HG03571 (cell line): ENCODE results near the gene CYBA.
A peak's percentile ranks its signal among the peaks of the same experiment; 100 is the strongest.
"Not testable (repeated sequence)": the region's sequence is repeated elsewhere in the genome, so short reads cannot be mapped to it uniquely, and the experiment has no call there.

Experiments used
- ATAC-seq: cut with Tn5 transposase; IDR thresholded peaks from one replicate; pipeline ENCODE4 v1.9.1; 2021; ENCODE audit not compliant: unreplicated experiment

Gene CYBA

DNA sequence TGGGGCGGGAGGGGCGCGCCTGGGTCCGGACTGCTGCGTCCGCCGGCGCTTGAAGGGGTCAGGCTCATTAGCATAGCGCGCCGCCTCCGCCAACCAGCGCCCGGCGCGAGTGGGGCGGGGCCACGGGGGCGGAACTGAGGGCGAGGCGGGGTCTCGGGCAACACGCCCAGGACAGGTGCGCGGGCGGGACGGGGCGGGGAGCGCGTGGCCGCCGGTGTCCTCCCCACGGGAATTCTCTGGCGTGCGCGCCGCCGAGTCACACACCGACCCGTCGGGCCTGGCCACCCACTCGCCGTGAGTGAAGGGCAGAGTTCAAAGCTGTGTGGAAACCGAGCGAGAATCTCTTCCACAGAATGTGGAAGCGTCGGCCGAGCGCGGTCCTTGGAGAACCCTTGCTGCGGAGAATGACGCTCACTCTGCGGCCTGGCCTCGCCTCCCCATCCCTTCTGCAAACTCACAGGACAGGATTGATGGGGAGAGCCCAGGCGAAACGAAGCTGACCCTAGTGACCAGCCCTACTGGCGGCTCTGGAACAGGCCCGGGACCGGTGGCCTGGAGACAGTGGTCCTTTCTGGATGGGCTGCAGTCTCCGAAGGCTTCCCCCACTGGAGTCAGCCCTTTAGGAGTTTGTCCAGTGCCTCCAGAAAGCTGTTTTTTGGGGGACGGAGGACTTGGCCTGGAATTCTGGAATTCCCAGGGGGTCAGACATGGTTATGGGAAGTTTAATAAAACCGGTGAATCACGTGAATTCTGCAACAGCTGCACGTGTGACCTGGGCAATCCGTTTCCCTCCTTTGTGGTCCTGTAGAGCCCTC, 35.8 kb upstream of the CYBA start, which contains the start of gene SNAI3:
Gene SNAI3 (minus strand): TSS at position 69 of the 815 bp plus-strand sequence. CDS start 101 bp downstream, outside the sequence.
- peak; percentile 54 for ATAC-seq

DNA sequence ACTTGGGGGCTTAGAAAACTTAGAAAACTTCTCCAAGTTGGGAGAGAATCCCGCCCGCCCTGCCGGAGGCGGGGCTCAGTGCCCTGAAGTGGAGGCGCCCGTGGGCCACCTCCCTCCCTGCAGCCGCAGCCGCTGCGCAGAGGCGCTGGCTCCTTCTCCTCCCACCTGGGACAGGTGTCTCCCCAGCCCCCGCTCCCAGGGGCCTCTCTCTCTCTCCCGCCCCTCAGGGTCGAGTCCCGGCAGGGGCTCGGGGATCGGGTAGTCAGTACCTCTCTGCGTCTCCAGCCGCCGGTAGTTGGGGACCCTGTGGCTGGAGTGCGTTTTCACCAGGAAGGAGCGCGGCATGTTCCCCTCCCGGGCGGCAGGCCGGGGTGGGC, 35.2 kb upstream of the CYBA start:
- peak; percentile 4 for ATAC-seq

DNA sequence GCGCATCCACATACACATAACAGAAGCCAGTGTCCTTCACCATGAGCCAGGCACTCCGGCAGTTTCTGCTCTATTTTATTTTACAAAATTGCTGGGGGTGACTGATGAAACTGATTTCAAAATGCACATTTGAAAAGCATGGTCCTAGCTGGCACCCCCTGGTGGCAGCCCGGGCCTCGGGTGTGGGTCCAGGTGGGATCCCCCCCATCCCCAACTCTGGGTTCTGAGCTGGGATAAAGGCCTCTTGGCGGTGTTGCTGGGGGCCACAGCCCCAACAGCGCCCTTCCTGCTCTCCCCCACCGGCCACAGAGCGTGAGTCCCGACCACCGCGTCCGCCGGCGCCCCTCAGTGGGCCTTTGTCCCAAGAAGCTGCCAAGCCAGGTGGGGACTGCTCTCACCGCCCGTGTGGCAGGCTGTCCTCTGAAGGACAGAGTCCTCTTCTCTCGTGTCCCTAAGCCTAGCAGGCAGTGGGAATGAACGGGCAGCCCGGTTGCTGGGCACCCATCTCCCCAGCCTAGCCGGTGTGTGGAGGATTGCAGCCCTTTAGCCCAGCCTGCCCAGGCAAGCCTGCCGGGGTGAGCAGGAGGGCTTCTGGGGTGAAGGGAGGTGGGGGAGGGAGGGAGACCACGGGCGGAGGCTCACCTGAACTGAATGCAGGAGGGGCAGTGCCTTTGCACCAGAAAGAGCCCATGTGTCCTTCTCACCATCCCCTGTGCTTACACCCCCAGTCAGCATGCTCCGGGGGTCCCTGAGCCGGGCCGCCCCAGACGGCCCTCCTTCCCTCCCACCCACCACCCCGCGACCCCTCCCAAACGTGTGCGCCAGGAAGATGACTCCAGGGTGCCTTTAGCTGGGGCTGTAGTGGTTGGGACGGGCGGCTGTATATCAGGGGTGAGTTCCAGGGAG, 34.6 kb upstream of the CYBA start:
- no peak for ATAC-seq

DNA sequence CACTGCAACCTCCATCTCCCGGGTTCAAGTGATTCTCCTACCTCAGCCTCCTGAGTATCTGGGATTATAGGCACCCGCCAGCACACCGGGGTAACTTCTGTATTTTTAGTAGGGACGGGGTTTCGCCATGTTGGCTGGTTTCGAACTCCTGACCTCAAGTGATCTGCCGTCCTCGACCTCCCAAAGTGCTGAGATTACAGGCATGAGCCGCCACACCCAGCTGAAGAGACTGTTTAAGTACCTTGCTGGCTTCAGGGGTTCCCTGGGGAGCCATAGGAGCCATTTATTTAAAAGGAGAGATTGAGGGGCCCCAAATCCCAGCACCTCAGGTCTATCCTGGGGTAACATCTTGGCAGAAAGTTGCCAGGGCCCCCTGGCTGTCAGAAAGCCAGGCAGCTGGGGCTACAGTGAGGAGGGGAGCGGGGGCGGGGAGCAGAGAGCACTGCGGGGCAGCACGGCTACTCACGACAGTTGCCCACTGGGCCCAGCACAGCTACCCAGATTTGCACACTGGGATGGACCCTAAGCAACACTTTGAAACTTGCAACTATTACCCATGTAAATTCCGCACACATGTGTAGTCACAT, 33.8 kb upstream of the CYBA start:
- ATAC-seq, result no peak

DNA sequence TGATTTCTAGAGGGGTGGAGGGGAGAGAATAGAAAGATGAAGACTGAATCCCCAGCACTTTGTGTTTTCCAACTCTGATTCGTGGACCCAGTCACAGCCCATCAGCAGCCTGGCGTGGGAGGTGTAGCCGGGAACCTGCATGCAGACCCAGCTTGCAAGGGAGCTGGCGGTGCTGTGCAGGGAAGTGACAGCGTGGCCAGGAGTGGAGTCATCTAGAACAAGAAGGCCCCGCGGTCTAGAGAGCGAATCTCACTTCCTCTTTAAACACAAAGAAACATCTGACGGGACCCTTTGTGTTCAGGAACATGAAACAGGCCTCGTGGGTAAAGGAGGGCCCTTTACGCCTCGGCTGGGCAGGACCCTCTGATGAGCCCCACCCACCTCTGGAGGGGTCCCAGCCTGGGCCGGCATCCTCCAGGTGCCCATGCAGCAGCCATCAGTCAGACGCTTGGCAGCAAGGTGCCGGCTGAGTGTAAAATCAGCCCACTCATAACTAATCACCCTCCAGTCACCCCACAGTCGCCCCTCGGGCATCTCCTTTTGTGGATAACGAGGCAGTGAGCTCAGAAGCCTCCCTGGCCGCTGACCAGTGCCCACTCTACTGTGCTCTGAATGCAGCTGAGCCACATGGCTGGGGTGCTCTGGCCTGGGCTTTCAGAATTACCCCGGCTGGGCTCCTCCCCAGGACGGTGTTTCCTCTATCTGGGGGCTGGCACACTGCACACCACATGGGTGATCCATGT, 31.0 kb upstream of the CYBA start:
- peak; percentile 65 for ATAC-seq

DNA sequence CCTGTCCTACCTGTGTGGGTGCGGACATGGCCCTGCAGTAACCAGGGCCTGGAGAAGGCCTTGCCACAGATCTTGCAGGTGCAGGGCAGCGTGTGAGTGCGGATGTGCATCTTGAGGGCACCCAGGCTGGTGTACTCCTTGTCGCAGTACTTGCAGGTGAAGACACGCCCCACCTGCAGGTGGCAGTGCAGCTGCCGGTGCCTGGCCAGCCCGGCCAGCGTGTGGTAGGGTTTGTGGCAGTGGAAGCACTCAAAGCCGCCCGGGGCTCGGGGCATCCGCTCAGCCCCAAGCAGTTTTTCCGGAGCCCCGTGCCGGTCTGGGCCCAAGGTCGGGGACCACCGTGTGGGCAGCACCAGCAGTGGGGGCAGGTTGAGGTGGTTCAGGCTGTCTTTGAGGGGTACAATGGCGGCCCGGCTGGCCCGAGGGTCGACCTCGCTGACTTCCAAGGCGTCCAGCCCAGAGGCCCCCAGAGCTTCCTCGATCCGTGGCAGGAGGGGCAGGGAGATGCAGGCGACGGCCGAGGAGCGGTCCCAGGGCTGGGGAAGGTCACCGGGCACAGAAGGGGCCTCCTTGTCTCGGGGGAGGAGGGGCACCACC, 30.3 kb upstream of the CYBA start:
- no peak for ATAC-seq

DNA sequence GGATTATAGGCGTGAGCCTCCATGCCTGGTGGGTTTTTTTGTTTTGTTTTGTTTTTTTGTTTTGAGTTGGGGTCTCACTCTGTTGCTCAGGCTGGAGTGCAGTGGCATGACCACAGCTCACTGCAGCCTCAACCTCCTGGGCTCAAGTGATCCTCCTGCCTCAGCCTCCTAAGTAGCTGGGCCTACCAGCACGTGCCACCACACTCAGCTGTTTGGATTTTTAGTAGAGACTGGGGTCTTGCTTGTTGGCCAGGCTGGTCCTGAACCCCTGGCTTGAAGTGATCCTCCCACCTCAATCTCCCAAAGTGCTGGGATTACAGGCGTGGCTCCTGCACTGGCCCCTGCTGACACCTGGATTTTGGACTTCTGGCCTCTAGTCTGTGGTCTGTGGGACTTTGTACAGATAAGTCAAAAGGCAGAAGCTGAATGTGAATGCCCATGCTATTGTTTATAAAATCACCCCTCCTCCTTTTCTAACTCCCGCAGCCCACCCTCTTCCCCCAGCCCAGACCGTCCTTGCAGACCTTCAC, 29.8 kb upstream of the CYBA start:
- ATAC-seq, result no peak

DNA sequence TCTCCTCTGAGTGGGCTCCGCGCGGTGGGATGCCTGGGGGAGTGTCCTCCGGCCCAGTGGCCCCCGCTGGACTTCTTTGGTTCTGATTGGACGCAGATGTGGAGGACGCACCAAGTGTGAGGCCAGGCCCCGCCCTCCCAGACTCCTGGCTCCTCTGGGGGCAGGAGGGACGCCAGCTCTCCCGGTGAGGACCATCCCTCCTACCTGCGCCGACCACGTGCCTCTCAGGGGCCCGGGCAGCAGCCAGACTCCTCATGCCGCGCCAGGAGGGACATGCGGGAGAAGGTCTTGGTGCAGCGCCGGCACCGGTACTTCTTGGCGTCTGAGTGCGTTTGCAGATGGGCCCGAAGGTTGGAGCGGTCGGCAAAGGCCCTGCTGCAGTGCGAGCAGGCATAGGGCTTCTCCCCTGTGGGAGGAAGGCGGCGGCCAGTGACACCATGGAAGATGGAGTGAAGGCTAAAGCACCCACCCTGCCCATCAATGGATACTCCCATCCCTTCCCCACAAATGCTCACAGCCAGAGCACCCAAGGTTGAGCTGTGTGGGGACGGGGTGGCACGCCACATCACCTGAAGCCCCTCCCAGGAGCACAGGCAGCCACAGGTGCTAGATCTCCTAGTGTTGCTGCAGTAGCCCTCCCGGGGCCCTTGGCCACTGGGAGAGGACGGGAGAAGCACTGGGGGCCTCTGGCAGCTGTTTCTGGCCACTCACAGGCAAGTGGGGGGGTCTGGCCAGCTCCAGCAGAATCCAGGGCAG, 27.5 kb upstream of the CYBA start:
- ATAC-seq, result no peak

DNA sequence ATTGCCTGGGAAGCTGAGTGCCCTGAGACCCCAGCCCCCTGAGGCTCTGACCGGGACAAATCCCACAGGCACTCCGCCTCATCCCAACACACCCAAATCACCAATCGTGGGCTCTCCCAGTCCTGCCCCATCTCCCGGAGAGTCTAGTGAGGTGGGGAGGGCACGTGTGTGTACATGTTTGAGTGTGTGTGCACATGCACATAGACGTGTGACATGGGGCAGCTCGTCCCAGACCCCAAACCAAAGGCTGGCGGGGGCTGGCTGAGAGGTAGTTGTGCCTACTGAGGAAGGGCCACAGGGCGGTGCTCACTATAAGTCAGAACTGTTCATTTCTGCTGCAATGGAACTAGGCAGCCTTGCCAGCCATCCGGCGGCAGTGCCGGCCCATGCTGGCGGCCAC, 26.9 kb upstream of the CYBA start:
- ATAC-seq, result no peak

DNA sequence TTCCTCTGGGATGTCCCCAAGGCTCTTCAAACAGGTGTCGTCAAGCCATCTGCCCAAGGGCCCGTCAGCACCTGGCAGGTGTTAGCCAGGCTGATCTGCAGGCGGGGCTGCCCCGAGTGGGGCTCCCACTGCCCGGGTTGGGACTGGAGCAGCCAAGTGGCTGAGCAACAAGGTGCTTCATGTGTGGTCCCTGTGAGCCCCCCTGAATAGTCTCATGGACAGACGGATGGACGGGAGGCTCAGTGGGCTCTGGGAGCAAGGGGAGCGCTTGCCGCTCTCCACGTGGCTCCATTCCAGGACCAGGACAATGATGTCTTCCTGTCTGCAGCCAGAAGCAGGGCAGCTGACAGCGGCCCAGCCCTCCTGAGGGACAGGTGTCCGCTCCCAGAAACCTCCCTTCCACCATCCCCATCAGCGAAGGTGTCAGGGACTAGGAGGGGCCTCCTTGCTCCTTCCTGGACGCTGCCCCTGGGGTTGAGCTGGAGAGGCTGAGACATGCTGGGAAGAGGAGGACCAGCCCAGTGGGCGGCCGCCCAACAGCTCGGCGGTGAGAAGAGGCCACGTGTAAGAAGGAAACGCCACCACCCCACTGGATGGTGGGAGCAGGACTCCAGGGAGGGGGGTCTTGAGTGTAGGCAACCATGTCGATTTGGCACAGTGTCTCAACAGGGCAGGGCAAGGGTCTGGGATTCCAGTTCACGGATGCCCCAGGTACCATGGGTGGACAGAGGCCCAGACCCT, 25.8 kb upstream of the CYBA start:
- ATAC-seq, result no peak

DNA sequence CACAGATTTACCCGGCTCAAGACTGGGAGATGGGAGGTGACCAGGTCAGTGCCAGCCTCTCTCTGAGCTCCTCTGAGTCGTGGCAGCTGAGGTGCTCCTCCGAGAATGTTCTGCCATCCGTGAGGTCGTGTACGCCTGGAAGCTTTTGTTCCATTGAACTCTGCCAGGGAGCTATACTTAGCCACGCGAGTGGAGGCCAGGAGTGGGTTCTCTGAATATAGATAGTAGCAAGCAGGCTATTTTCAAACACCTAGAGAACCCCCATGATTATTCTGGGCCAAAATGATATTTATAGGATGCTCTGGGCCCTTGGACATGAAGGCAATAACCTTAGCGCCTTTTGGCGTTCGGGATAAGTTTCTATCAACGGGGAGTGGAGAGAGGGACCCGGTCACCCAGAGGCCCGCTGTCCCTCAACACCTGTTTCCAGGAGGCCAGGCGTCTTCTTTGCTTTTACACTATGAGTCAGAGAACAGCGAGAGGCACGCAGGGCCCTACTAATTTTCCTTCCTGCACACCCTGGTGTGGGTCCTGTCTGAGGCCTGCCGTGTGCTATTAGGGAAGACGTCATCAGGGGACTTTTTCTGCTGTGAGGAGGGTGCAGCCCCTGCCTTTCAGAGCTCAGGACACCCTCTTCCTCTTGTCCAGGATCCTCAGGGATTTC, 23.0 kb upstream of the CYBA start:
- no peak for ATAC-seq

DNA sequence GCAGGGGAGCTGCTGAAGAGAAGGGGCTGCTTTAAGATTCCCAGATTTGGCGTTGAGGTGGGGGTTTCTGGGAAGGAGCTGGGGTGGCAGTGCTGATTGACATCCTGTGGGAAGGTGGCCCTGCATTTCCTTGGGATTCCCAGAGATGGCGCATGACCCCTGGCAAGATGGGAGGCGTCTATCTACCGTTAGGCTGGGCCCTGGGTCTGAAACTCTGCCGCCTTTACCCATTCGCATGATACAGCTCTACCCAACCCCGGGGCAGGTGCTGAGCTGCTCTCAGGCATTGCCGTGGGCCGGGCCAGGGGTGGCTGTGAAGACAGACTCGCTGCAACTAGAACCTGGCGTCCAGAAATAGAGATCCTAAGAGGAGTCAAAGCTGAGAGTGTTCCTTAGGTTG, 21.9 kb upstream of the CYBA start:
- no peak for ATAC-seq

DNA sequence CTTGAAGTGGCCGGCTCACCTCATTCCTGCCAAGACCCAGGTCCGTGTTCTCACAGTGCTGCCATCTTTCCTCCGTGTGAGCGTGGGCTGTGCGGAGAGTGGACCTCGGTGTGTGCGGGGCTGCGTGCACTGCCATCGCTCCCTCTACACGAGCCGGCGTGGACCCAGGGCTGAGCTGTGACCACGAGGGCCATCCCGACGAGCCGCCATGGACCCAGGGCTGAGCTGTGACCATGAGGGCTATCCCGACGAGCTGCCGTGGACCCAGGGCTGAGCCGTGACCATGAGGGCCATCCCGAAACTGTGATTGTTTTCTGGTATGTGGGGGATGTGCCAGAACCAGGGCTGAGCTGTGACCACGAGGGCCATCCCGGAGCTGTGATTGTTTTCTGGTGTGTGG, 21.0 kb upstream of the CYBA start:
- no peak for ATAC-seq

DNA sequence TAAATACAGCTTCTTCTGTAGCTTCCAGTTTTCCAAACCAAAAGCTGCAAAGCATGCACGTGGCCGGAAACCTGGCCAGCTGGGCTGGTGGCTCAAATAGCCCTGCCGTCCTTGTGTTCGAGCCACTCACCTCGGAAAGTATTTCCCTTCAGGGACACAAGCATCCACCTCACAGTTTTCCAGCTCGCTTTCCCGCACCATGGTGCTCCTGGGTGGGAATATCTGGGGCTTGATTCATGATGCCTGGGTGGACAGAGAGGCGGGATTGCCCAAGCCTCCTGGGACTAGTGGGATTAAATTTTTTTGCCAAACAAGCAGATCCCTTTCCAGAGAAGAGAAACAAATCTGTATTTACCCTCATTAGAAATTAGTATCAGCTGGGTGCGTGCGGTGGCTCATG, 19.1 kb upstream of the CYBA start:
- no peak for ATAC-seq

DNA sequence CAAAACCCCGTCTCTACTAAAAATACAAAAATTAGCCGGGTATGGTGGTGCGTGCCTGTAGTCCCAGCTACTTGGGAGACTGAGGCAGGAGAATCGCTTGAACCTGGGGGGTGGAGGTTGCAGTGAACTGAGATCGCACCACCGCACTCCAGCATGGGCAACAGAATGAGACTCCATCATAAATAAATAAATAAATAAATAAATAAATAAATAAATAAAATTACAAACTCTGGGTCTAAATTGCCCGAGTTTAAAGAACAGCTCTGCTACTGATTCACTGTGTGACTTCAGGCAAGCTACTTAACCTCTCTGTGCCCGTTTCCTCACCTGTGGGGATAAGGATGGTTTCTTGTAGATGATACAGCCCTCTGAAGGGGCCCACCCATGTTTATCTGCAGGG, 18.6 kb upstream of the CYBA start:
- ATAC-seq, result not testable (repeated sequence)

DNA sequence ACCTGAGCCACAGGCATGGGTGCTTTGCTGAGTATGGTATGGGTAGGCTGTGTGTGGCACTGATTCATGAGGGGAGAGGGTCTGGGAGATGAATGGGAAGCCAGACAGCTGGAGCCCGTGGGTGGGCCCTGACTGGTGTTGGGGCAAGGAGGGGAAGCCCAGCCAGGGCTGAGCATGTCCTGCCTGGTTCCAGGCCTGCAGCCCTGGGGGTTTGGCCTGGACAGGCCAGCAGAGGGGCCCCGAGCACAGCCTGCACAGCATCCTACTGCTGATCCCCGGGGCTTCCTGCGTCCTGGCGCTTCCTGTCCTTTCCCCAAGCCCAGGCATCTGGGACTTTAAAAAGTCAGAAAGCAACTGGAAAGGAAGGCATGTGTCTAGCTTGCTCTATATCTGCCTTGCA, 16.6 kb upstream of the CYBA start:
- ATAC-seq, result no peak

DNA sequence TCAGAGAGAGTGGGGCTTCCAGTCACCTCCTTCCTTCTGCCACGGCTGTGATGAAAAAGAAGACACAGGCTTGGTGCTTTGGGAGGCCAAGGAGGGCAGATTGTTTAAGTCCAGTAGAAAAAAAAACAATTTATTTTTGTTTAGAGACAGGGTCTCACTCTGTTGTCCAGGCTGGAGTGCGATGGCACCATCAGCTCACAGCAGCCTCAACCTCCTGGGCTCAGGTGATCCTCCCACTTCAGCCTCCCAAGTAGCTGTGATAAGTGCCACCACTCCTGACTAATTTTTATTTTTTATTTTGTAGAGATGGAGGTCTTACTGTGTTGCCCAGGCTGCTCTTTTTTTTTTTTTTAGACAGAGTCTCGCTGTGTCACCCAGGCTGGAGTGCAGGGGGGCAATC, 14.7 kb upstream of the CYBA start:
- ATAC-seq, result no peak

DNA sequence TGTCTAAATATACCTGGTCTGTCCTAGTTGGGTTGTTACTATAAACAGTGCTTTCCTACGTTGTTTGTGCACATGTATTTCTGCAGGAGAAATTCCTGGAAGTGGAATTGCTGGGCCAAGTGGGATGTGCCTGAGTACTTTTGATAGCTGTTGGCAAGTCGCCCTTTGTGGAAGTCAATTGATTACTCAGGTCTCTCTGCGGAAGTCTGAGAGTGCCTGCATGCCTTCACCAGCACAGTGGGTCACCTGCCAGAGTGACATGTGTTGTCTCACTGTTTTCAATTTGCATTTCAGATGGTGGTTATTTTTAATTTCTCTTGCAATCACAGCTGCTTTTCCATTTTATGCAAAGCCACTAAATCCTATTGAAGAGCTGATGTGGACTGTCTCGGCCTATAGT, 14.3 kb upstream of the CYBA start:
- ATAC-seq, result no peak
